Measurements from ENCODE around the gene DCP1A. TPM values are rescaled to one million over a fixed set of nuclear protein-coding genes. Genes with fewer than 3 reads are reported as not detected.

Gene DCP1A
- total and polyA plus RNA-seq, 9 of the 15 experiments (the other 6 are each of a cell fraction or from before 2014, with no cell fraction given) = 6.6 to 33.7 (median 13.3) TPM

DNA sequence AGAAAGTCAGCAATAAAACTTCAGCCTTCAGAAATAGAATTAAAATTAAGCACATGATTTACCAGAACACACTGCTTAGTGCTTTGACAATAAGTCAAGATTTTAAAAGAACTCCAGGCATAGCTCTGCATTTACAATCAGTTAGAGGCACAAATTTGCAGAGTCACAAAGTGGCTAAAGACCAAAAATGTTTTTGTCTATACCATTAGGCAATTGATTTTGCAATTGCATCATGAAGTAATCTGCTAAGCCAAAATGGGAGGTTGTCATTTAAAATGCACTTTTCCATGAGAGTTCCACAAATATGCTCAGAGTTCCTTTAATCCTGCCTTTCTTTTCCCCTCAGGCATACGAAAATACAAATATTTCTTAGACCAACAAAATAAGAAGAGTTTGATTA, 10.1 kb upstream of the DCP1A start (continued):
- TF ChIP-seq, protein P1, sequence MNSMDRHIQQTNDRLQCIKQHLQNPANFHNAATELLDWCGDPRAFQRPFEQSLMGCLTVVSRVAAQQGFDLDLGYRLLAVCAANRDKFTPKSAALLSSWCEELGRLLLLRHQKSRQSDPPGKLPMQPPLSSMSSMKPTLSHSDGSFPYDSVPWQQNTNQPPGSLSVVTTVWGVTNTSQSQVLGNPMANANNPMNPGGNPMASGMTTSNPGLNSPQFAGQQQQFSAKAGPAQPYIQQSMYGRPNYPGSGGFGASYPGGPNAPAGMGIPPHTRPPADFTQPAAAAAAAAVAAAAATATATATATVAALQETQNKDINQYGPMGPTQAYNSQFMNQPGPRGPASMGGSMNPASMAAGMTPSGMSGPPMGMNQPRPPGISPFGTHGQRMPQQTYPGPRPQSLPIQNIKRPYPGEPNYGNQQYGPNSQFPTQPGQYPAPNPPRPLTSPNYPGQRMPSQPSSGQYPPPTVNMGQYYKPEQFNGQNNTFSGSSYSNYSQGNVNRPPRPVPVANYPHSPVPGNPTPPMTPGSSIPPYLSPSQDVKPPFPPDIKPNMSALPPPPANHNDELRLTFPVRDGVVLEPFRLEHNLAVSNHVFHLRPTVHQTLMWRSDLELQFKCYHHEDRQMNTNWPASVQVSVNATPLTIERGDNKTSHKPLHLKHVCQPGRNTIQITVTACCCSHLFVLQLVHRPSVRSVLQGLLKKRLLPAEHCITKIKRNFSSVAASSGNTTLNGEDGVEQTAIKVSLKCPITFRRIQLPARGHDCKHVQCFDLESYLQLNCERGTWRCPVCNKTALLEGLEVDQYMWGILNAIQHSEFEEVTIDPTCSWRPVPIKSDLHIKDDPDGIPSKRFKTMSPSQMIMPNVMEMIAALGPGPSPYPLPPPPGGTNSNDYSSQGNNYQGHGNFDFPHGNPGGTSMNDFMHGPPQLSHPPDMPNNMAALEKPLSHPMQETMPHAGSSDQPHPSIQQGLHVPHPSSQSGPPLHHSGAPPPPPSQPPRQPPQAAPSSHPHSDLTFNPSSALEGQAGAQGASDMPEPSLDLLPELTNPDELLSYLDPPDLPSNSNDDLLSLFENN (IDR thresholded peaks at IDR 0.05; ENCODE audit: low read depth in 2 of 2, low read length in 2 of 2) = no peak
- TF ChIP-seq ZNF561 (CRISPR knock-in tag; conservative IDR thresholded peaks at IDR 0.05) (no peak), GABPA (tag; conservative IDR thresholded peaks at IDR 0.05; ENCODE audit: low read depth) (no peak), EP300 (IDR thresholded peaks at IDR 0.05; ENCODE audit: low read length) (no peak), POLR3A (IDR thresholded peaks at IDR 0.05; ENCODE audit: borderline replicate concordance, extremely low read depth, insufficient read depth, insufficient read length) (no peak), TEAD2 (tag; IDR thresholded peaks at IDR 0.05) (no peak), HNRNPUL1 (IDR thresholded peaks at IDR 0.05; ENCODE audit: low read length) (no peak), ZBED1 (IDR thresholded peaks at IDR 0.05) (no peak), U2AF2 (optimal IDR thresholded peaks at IDR 0.05; ENCODE audit: low read depth, low read length) (no peak), ZNF133 (CRISPR knock-in tag; IDR thresholded peaks at IDR 0.05) (no peak)
- TF ChIP-seq, protein P2, sequence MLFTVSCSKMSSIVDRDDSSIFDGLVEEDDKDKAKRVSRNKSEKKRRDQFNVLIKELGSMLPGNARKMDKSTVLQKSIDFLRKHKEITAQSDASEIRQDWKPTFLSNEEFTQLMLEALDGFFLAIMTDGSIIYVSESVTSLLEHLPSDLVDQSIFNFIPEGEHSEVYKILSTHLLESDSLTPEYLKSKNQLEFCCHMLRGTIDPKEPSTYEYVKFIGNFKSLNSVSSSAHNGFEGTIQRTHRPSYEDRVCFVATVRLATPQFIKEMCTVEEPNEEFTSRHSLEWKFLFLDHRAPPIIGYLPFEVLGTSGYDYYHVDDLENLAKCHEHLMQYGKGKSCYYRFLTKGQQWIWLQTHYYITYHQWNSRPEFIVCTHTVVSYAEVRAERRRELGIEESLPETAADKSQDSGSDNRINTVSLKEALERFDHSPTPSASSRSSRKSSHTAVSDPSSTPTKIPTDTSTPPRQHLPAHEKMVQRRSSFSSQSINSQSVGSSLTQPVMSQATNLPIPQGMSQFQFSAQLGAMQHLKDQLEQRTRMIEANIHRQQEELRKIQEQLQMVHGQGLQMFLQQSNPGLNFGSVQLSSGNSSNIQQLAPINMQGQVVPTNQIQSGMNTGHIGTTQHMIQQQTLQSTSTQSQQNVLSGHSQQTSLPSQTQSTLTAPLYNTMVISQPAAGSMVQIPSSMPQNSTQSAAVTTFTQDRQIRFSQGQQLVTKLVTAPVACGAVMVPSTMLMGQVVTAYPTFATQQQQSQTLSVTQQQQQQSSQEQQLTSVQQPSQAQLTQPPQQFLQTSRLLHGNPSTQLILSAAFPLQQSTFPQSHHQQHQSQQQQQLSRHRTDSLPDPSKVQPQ (CRISPR knock-in tag; IDR thresholded peaks at IDR 0.05; ENCODE audit: borderline replicate concordance) = no peak
- TF ChIP-seq, protein P3, sequence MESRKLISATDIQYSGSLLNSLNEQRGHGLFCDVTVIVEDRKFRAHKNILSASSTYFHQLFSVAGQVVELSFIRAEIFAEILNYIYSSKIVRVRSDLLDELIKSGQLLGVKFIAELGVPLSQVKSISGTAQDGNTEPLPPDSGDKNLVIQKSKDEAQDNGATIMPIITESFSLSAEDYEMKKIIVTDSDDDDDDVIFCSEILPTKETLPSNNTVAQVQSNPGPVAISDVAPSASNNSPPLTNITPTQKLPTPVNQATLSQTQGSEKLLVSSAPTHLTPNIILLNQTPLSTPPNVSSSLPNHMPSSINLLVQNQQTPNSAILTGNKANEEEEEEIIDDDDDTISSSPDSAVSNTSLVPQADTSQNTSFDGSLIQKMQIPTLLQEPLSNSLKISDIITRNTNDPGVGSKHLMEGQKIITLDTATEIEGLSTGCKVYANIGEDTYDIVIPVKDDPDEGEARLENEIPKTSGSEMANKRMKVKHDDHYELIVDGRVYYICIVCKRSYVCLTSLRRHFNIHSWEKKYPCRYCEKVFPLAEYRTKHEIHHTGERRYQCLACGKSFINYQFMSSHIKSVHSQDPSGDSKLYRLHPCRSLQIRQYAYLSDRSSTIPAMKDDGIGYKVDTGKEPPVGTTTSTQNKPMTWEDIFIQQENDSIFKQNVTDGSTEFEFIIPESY (CRISPR knock-in tag; IDR thresholded peaks at IDR 0.05) = no peak
- TF ChIP-seq, protein P4, sequence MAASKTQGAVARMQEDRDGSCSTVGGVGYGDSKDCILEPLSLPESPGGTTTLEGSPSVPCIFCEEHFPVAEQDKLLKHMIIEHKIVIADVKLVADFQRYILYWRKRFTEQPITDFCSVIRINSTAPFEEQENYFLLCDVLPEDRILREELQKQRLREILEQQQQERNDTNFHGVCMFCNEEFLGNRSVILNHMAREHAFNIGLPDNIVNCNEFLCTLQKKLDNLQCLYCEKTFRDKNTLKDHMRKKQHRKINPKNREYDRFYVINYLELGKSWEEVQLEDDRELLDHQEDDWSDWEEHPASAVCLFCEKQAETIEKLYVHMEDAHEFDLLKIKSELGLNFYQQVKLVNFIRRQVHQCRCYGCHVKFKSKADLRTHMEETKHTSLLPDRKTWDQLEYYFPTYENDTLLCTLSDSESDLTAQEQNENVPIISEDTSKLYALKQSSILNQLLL (CRISPR knock-in tag; IDR thresholded peaks at IDR 0.05; ENCODE audit: borderline replicate concordance) = no peak
- TF ChIP-seq, protein P5, sequence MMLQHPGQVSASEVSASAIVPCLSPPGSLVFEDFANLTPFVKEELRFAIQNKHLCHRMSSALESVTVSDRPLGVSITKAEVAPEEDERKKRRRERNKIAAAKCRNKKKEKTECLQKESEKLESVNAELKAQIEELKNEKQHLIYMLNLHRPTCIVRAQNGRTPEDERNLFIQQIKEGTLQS (IDR thresholded peaks at IDR 0.05) = peak; percentile 76
- TF ChIP-seq, protein P5 (CRISPR knock-in tag; conservative IDR thresholded peaks at IDR 0.05) = no peak

All from K562 (cell line).